Measurements from ENCODE around the gene NCAM2. TPM values are rescaled to one million over a fixed set of nuclear protein-coding genes. Genes with fewer than 3 reads are reported as not detected.
"Not testable (repeated sequence)": the region's sequence is repeated elsewhere in the genome, so short reads cannot be mapped to it uniquely, and the experiment has no call there.

NCAM2 gene
- total RNA-seq, 1 donor from 2014 or later: 1.3 TPM

DNA sequence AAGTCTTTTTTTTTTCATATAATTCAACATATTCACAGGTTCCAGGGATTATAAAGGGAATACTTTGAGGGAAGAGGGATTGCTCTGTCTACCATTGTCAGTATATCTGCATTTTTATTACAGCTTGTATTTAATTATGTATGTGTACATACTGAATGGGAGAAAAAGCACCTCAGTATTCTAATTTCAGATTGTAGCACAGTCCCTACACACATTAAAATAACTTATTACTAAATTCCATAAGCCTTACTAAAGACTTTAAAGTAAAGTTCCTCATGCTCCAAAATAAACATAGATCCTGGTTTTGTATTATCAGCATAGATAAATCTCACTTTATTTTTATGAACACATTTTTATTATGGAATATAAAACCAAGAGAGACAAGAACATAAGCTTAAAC, 134.2 kb downstream of the NCAM2 start:
- FAIRE-seq (no peak), DNase-seq (ENCODE audit: low read depth) (no peak)
- TF ChIP-seq, protein P1, sequence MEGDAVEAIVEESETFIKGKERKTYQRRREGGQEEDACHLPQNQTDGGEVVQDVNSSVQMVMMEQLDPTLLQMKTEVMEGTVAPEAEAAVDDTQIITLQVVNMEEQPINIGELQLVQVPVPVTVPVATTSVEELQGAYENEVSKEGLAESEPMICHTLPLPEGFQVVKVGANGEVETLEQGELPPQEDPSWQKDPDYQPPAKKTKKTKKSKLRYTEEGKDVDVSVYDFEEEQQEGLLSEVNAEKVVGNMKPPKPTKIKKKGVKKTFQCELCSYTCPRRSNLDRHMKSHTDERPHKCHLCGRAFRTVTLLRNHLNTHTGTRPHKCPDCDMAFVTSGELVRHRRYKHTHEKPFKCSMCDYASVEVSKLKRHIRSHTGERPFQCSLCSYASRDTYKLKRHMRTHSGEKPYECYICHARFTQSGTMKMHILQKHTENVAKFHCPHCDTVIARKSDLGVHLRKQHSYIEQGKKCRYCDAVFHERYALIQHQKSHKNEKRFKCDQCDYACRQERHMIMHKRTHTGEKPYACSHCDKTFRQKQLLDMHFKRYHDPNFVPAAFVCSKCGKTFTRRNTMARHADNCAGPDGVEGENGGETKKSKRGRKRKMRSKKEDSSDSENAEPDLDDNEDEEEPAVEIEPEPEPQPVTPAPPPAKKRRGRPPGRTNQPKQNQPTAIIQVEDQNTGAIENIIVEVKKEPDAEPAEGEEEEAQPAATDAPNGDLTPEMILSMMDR (IDR thresholded peaks at IDR 0.05; ENCODE audit: insufficient read depth, low read length, severe bottlenecking): no peak

DNA sequence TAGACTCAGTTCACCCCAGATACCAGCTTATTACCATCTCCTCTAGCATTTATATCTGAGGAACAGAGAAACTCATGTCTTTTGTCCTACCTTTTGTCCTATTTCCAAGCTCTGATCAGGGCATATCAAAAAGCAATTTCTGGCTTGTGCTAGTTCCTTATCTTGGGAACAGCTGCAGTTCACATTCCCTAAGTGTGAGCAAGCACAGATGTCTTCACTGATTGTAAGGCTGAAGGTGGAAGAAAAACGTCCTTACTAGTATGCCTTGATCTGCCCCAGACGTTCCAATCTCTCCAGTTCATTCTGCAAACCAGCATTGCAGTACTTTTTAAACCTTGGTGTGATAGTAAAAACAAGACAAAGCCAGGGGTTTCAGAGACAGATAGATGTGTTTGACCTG, 139.8 kb downstream of the NCAM2 start:
- no peak for FAIRE-seq
- TF ChIP-seq, protein P1 (IDR thresholded peaks at IDR 0.05; ENCODE audit: insufficient read depth, low read length, severe bottlenecking): no peak
- DNase-seq (ENCODE audit: low read depth): no peak
- Histone ChIP-seq H3K36me3 (ENCODE audit: control insufficient read depth, insufficient read depth, low read length) (no peaks in the 10 kb centered on the region), H3K4me3 (ENCODE audit: low read depth, low read length) (no peak overlapping the region), H3K27me3 (ENCODE audit: control insufficient read depth, insufficient read depth, low read length) (no peaks in the 10 kb centered on the region)

More for the DNA sequence above, 134.2 kb downstream of the NCAM2 start:
- H3K27me3 ChIP-seq (ENCODE audit: control insufficient read depth, insufficient read depth, low read length): no peaks in the 10 kb centered on the region
- H3K4me3 ChIP-seq (ENCODE audit: low read depth, low read length): no peak overlapping the region
- no peaks in the 10 kb centered on the region for H3K36me3 ChIP-seq (ENCODE audit: control insufficient read depth, insufficient read depth, low read length)

DNA sequence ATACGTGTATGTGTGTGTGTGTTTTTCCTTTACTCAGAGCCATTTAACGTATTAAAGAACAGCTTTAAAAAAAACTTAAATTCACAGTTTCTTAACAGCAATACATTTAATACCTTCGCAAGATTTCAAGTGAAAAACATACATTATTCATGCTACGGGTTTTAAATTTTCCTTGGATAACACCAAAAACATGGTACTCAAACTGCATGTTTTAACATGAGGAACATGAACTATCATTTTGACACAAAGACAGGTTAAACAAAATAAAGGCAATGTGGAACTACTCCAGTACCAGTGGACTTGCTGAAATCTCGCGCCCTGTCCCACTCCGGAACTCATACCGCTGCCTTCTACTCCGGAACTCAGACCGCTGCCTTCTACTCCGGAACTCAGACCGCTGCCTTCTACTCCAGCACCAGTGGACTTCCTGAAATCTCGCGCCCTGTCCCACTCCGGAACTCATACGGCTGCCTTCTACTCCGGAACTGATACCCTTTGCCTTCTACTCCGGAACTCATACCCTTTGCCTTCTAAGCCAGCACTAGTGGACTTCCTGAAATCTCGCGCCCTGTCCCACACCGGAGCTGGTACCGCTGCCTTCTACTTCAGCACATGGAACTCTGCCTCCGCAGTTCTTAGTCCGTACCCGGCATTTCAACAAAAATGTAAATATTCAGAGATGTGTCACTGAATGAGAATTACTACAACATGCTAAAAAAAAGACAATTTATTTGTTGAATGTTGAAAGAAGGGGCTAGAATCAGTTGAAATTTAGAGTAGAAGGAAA, 148.6 kb downstream of the NCAM2 start:
- FAIRE-seq: no peak
- TF ChIP-seq, protein P1 (IDR thresholded peaks at IDR 0.05; ENCODE audit: insufficient read depth, low read length, severe bottlenecking): no peak

DNA sequence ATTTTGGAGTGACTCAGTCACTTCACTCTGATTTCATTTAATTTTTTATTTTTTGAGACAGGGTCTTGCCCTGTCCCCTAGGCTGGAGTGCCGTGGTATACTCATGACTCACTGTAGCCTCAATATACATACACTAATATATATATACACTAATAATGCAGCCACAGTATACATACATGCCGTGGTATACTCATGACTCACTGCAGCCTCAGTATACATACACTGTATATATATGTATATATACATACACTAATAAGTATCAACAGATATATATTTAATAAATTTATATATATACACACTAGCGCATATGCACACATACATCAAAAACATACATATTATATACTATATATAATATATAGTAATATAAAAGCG, 149.2 kb downstream of the NCAM2 start:
- FAIRE-seq: no peak
- no peak for DNase-seq (ENCODE audit: low read depth)
- TF ChIP-seq, protein P1 (IDR thresholded peaks at IDR 0.05; ENCODE audit: insufficient read depth, low read length, severe bottlenecking): no peak
- H3K4me3 ChIP-seq (ENCODE audit: low read depth, low read length): no peak overlapping the region
- no peaks in the 10 kb centered on the region for H3K27me3 ChIP-seq (ENCODE audit: control insufficient read depth, insufficient read depth, low read length)
- H3K36me3 ChIP-seq (ENCODE audit: control insufficient read depth, insufficient read depth, low read length): no peaks in the 10 kb centered on the region

More for the DNA sequence above, 148.6 kb downstream of the NCAM2 start:
- Histone ChIP-seq H3K4me3 (ENCODE audit: low read depth, low read length) (no peak overlapping the region), H3K27me3 (ENCODE audit: control insufficient read depth, insufficient read depth, low read length) (no peaks in the 10 kb centered on the region), H3K36me3 (ENCODE audit: control insufficient read depth, insufficient read depth, low read length) (no peaks in the 10 kb centered on the region)
- DNase-seq (ENCODE audit: low read depth): no peak

DNA sequence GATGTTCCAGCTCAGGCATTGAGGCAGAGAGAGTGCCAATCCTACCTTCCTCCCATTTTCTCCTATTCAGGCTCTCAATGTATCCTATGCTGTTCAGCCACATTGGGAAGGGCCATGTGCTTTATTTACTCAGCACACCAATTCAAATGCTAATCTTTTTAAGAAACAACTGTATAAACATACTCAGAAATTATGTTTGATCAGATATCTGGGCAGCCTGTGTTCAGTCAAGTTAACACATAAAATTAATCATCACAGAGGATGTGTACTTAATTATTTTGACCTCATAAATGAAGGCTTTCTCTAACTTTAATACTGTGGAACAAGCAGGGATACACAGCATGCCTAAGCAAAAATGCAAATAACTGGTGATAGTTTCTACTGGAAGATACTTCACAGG, 149.8 kb downstream of the NCAM2 start:
- TF ChIP-seq, protein P1 (IDR thresholded peaks at IDR 0.05; ENCODE audit: insufficient read depth, low read length, severe bottlenecking): no peak
- no peak overlapping the region for H3K4me3 ChIP-seq (ENCODE audit: low read depth, low read length)
- FAIRE-seq: no peak
- no peaks in the 10 kb centered on the region for H3K27me3 ChIP-seq (ENCODE audit: control insufficient read depth, insufficient read depth, low read length)
- DNase-seq (ENCODE audit: low read depth): no peak
- no peaks in the 10 kb centered on the region for H3K36me3 ChIP-seq (ENCODE audit: control insufficient read depth, insufficient read depth, low read length)

DNA sequence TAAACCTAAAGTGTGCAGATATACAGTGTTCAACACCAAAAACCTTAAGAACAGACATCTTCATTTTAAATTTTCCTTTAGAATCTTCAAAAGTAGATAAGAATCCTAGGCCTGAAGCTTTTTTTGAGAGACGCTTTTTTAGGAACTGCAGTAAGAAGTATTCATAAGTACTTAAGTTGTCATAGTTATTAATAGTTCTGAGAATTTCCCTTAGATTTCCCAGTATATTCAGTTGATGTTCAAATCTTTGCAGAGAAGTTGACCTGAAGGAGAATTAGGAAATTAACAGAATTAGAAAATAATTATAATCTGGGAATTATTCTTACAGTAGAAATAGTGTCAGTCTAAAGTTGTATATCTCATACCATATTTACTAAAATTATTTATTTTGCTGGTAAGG, 150.3 kb downstream of the NCAM2 start:
- H3K36me3 ChIP-seq (ENCODE audit: control insufficient read depth, insufficient read depth, low read length): no peaks in the 10 kb centered on the region
- no peak overlapping the region for H3K4me3 ChIP-seq (ENCODE audit: low read depth, low read length)
- FAIRE-seq (no peak), DNase-seq (ENCODE audit: low read depth) (no peak)
- TF ChIP-seq, protein P1 (IDR thresholded peaks at IDR 0.05; ENCODE audit: insufficient read depth, low read length, severe bottlenecking): no peak
- H3K27me3 ChIP-seq (ENCODE audit: control insufficient read depth, insufficient read depth, low read length): no peaks in the 10 kb centered on the region

DNA sequence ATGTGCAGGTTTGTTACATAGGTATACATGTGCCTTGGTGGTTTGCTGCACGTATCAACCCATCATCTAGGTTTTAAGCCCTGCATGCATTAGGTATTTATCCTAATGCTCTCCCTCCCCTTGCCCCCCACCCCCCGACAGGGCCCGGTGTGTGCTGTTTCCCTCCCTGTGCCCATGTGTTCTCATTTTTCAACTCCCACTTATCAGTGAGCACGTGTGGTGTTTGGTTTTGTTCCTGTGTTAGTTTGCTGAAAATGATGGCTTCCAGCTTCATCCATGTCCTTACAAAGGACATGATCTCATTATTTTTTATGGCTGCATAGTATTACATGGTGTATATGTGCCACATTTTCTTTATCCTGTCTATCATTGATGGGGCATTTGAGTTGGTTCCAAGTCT, 151.2 kb downstream of the NCAM2 start:
- not testable (repeated sequence) for H3K27me3 ChIP-seq (ENCODE audit: control insufficient read depth, insufficient read depth, low read length); H3K36me3 ChIP-seq (ENCODE audit: control insufficient read depth, insufficient read depth, low read length); DNase-seq (ENCODE audit: low read depth); H3K4me3 ChIP-seq (ENCODE audit: low read depth, low read length); FAIRE-seq
